Cardiac muscle cell (in vitro differentiated cells and primary cell): ENCODE results near the gene FAM98C. TPM values are rescaled to one million over a fixed set of nuclear protein-coding genes. Genes with fewer than 3 reads are reported as not detected.

Experiments used
- DNase-seq, 2 donors: peaks; one replicate each; pipeline versions ENCODE4 v3.0.0 to v3.0.0-alpha.2; 2010 to 2017; ENCODE audit warnings: low read depth in 1 of 2, low spot score in 1 of 2
- H3K27ac ChIP-seq: fragments of 200-600 bp; sonication (generic); 2 replicates; pipeline ENCODE4 v1.5.1; 2016
- H3K27me3 ChIP-seq: fragments of 200-600 bp; sonication (generic); 2 replicates; pipeline ENCODE4 v1.6.0; 2016; ENCODE audit warnings: control low read depth
- H3K36me3 ChIP-seq: fragments of 200-600 bp; sonication (generic); 2 replicates; pipeline ENCODE4 v1.5.1; 2016; ENCODE audit warnings: control low read depth
- H3K4me1 ChIP-seq: fragments of 200-600 bp; sonication (generic); 2 replicates; pipeline ENCODE4 v1.8.1; 2017; ENCODE audit warnings: low read depth, mild to moderate bottlenecking, mixed run types
- H3K4me3 ChIP-seq: fragments of 200-600 bp; sonication (generic); 2 replicates; pipeline ENCODE4 v1.5.1; 2016; ENCODE audit warnings: mild to moderate bottlenecking
- H3K9me3 ChIP-seq: fragments of 200-600 bp; sonication (generic); 2 replicates; pipeline ENCODE4 v1.5.1; 2017; ENCODE audit warnings: low read depth, mild to moderate bottlenecking, control low read depth
- polyA plus RNA-seq: library from polyadenylated mRNA; unstranded; fragments of >200 nt; fragmentation: Nextera tagmentation; extraction: Ambion mirVana; gene quantifications from 2 replicates; pipeline ENCODE4 v1.2.1, GENCODE V29; 2016
- total RNA-seq: library from RNA; depleted of rRNA; stranded (reverse); fragments of >200 nt; gene quantifications from 2 replicates; pipeline ENCODE4 v1.2.3, GENCODE V29; 2016
- TF ChIP-seq, protein P1 (sequence below): IDR thresholded peaks from 2 replicates; pipeline ENCODE4 v1.5.1; 2012; ENCODE audit warnings: low read depth, mild to moderate bottlenecking, low read length

FAM98C gene
- total and polyA plus RNA-seq, 2 experiments from 2014 or later = 20.0 to 35.3 TPM

DNA sequence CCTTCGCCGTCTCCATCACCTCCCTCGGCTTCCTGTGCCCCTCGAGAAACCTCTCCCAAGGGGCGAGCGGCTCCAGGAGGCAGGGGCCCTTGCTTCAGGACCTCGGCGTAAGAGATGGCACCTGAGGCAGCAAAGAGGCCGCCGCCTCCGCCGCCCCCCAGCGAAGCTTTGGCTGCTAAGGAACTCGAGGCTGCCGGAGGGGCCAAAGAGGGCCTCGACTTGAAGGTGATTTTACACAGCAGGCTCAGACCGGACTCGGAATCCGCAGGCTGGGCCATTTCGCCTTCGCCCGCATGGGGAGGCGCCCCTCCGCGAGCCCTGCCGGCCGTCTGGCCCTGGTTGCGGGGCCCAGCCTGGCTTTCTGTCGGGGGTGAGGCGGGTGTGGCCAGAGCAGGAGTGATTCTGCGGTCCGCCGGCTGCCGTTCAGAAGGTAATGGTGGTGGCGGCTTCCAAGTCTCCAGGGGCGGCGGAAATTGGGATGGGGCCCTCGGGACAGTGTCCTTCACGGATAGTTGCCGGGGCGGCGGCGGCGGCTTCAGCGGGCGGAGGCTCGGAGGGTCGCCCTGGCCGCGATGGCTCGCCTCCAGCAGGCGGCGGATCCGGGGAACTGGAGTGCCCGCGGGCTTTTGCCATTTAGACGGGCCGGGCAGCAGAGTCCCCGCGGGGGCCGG lies 16.5 kb upstream of the FAM98C start:
- Histone ChIP-seq H3K4me1 (no peaks in the 10 kb centered on the region), H3K9me3 (no peaks in the 10 kb centered on the region), H3K4me3 (no peak overlapping the region), H3K27ac (no peak overlapping the region), H3K27me3 (no peaks in the 10 kb centered on the region), H3K36me3 (peaks cover 18% of the 10 kb centered on the region)
- TF ChIP-seq, protein P1, sequence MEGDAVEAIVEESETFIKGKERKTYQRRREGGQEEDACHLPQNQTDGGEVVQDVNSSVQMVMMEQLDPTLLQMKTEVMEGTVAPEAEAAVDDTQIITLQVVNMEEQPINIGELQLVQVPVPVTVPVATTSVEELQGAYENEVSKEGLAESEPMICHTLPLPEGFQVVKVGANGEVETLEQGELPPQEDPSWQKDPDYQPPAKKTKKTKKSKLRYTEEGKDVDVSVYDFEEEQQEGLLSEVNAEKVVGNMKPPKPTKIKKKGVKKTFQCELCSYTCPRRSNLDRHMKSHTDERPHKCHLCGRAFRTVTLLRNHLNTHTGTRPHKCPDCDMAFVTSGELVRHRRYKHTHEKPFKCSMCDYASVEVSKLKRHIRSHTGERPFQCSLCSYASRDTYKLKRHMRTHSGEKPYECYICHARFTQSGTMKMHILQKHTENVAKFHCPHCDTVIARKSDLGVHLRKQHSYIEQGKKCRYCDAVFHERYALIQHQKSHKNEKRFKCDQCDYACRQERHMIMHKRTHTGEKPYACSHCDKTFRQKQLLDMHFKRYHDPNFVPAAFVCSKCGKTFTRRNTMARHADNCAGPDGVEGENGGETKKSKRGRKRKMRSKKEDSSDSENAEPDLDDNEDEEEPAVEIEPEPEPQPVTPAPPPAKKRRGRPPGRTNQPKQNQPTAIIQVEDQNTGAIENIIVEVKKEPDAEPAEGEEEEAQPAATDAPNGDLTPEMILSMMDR = no peak
- no peak for DNase-seq

GRCh38 chr19:38386971-38387549 lies 15.8 kb upstream of the FAM98C start:
- Histone ChIP-seq H3K9me3 (no peaks in the 10 kb centered on the region), H3K4me3 (peak overlapping the region; percentile 52), H3K27ac (no peak overlapping the region), H3K36me3 (peaks cover 12% of the 10 kb centered on the region), H3K27me3 (no peaks in the 10 kb centered on the region), H3K4me1 (no peaks in the 10 kb centered on the region)
- TF ChIP-seq, protein P1 = no peak
- peak; percentile 13 to 21 for DNase-seq

- Histone ChIP-seq H3K4me1 (no peaks in the 10 kb centered on the region), H3K9me3 (no peaks in the 10 kb centered on the region), H3K4me3 (peak within 1 kb of the TSS; percentile 52), H3K27ac (peak within 1 kb of the TSS; percentile 75), H3K27me3 (no peaks in the 10 kb centered on the region), H3K36me3 (peaks cover 8% of the 10 kb centered on the region)
- TF ChIP-seq, protein P1 = no peak
- peak; percentile 92 to 96 for DNase-seq
Observed at GRCh38 chr19:38387550-38388348, 15.1 kb upstream of the FAM98C start, which contains the start of gene GGN. GGN (minus strand) TSS chr19:38388034; CDS start chr19:38387261, 773 bp downstream.

DNA sequence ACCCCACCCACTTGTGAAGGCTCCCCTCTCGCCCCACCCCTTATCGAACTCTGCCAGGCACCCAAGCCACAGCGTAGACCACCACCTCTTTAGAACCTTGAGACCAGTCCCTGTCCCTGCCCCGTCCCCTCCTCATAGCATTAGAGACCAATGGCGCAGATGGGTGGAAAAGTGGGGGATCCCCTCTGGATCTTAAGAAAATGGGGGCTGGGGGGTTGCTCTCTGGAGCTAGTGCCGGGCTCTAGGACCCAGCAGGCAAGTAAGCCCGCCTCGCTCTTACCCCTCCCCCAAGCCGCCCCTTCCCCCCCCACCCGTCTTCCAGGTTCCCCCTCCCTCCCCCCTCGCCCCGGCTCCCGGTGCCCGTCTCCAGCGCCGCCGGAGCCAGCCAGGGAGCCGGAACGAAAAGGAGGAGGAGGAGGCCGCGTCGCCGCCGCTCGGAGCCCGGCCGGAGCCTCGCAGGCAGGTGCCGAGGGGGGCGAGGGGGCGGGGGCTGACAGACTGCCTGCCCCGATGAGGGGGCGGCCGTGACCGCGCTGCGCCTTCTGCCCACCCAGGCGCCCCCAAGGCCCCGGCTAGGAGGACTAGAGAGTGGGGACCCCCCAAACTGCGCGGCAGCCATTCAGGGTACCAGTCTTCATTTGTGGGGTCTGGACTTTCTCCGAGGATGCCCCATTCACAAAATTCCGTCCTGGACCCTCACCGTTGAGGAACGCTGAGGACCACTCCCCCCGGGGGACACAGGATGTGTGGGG lies 14.4 kb upstream of the FAM98C start, which contains the start of gene SPRED3:
TSS of gene SPRED3 (plus strand) at position 349 of the 752 bp plus-strand sequence. CDS start 1,606 bp downstream, outside the sequence.
- Histone ChIP-seq H3K27ac (peak within 1 kb of the TSS; percentile 75), H3K36me3 (peaks cover 4% of the 10 kb centered on the region), H3K27me3 (no peaks in the 10 kb centered on the region), H3K4me1 (no peaks in the 10 kb centered on the region), H3K4me3 (peak within 1 kb of the TSS; percentile 52), H3K9me3 (no peaks in the 10 kb centered on the region)
- TF ChIP-seq, protein P1 = no peak
- peak; percentile 62 to 73 for DNase-seq
